C4-2B (cell line): Measurements from ENCODE around the gene KCNAB1.

ENCODE experiments used
- ZFX ChIP-seq: fragments of 450-650 bp; IDR thresholded peaks from 2 replicates; pipeline ENCODE4 v1.6.1; 2017
- TF ChIP-seq, protein P1 (sequence below): fragments of 450-650 bp; conservative IDR thresholded peaks from 2 replicates; pipeline ENCODE4 v1.5.1; 2017; ENCODE audit warnings: mild to moderate bottlenecking

GRCh38 chr3:156461889-156462288, 341.5 kb downstream of the KCNAB1 start:
- TF ChIP-seq, protein P1, sequence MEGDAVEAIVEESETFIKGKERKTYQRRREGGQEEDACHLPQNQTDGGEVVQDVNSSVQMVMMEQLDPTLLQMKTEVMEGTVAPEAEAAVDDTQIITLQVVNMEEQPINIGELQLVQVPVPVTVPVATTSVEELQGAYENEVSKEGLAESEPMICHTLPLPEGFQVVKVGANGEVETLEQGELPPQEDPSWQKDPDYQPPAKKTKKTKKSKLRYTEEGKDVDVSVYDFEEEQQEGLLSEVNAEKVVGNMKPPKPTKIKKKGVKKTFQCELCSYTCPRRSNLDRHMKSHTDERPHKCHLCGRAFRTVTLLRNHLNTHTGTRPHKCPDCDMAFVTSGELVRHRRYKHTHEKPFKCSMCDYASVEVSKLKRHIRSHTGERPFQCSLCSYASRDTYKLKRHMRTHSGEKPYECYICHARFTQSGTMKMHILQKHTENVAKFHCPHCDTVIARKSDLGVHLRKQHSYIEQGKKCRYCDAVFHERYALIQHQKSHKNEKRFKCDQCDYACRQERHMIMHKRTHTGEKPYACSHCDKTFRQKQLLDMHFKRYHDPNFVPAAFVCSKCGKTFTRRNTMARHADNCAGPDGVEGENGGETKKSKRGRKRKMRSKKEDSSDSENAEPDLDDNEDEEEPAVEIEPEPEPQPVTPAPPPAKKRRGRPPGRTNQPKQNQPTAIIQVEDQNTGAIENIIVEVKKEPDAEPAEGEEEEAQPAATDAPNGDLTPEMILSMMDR, result no peak
- no peak for TF ChIP-seq ZFX
